Testis (tissue), 3 donors: ENCODE results near the gene WDR74. TPM values are rescaled to one million over a fixed set of nuclear protein-coding genes. Genes with fewer than 3 reads are reported as not detected.
"Not testable (repeated sequence)": the region's sequence is repeated elsewhere in the genome, so short reads cannot be mapped to it uniquely, and the experiment has no call there.

Experiments
- DNase-seq: peaks from one replicate; pipeline ENCODE4 v3.0.0-alpha.2; 2019
- H3K27ac ChIP-seq, 2 donors: fragments of 200-600 bp; sonication (generic); one replicate each; pipeline ENCODE4 v1.5.1; 2019
- H3K27me3 ChIP-seq: fragments of 200-600 bp; sonication (generic); one replicate; pipeline ENCODE4 v1.5.1; 2019
- H3K36me3 ChIP-seq: fragments of 200-600 bp; sonication (generic); one replicate; pipeline ENCODE4 v1.5.1; 2017; ENCODE audit warnings: low read depth; ENCODE audit errors: missing control alignments
- H3K4me1 ChIP-seq: fragments of 200-600 bp; sonication (generic); one replicate; pipeline ENCODE4 v1.5.1; 2019
- H3K4me3 ChIP-seq, 2 donors: fragments of 200-600 bp; sonication (generic); one replicate each; pipeline ENCODE4 v1.5.1; 2017 to 2019
- H3K9me3 ChIP-seq: fragments of 200-600 bp; sonication (generic); one replicate; pipeline ENCODE4 v1.5.1; 2017
- CTCF ChIP-seq, 3 experiments: fragments of 450-650 bp in 2 of 3; fragments of 200-600 bp in 1 of 3; sonication (generic) in 1 of 3; IDR thresholded peaks; one replicate each; pipeline ENCODE4 v1.5.1; 2016 to 2019; ENCODE audit warnings: antibody characterized with exemption in 3 of 3, mild to moderate bottlenecking in 2 of 3, moderate library complexity in 1 of 3
- POLR2A ChIP-seq: fragments of 450-650 bp; IDR thresholded peaks from one replicate; pipeline ENCODE4 v1.6.1; 2017; ENCODE audit warnings: antibody characterized with exemption, mild to moderate bottlenecking, moderate library complexity
- WGBS, 2 donors: methylation state at CpG; one replicate each; pipeline ENCODE4 v1.1.5; 2018; 5-methylcytosine and 5-hydroxymethylcytosine counted together
- intact Hi-C: fragments of 100-400 bp; cut with DNase I; formaldehyde crosslinking; loops from one replicate; pipeline ENCODE4 v1.15.1; 2023; ENCODE audit warnings: low total_unique reads
- polyA plus RNA-seq: library from polyadenylated mRNA; stranded (reverse); fragments of 350-450 nt; fragmentation: Illumina TruSeq; extraction: RNeasy Lipid Tissue Mini Kit (QIAGEN cat#74804); gene quantifications from one replicate; pipeline ENCODE4 v1.2.3, GENCODE V29; 2014; ENCODE audit warnings: low read depth, low replicate concordance; ENCODE audit not compliant: insufficient read depth
- total RNA-seq, 2 donors: library from RNA; depleted of rRNA; stranded (reverse); fragments of >200 nt; gene quantifications; one replicate each; pipeline ENCODE4 v1.2.3, GENCODE V29; 2016

WDR74 gene
- total and polyA plus RNA-seq, 3 donors from 2014 or later: 33.4 to 46.7 (median 39.0) TPM

DNA sequence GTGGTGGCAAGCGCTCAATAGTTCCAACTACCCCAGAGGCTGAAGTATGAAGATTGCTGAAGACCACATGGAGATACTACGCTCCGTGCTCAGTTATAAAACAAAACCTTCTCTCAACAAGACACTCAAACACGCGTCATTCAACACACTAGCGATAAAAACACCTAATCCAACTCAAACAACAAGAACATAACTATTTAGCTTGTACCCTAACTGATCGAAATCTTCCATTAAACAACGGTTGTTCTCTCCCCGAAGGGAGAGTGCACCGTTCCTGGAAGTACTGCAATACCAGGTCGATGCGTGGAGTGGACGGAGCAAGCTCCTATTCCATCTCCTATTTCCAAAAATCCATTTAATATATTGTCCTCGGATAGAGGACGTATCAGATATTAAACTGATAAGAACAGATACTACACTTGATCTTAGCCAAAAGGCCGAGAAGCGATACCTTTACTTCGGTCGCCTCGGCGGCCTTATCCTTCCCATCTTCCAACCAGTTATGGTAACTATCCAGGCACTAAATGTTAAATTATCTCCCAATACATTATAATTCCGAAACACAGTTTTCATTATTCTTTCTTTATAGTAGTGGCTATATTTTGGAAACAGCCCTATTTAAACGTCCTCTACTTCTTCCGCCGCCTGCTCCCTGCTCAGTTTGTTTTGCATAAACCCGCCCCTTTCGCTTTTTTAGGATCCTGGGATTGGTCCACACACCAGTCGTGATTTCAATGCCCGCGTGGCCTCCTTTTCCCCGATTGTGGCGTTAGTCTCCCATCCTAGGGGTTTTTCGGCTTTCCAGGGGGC lies 2.2 kb upstream of the WDR74 start:
- peak; percentile 93 for TF ChIP-seq POLR2A
- no peak for TF ChIP-seq CTCF (IDR thresholded peaks at IDR 0.05)
- H3K27me3 ChIP-seq: no peaks in the 10 kb centered on the region
- peaks cover 8% of the 10 kb centered on the region for H3K4me1 ChIP-seq
- intact Hi-C loops: no loop called here
- peak; percentile 93 for DNase-seq
- peak overlapping the region; percentile 98 to 99 for H3K27ac ChIP-seq
- WGBS, 2 donors: 0% methylated on average over 33 of the region's 33 CpGs
- peak overlapping the region; percentile 75 to 90 for H3K4me3 ChIP-seq
- no peaks in the 10 kb centered on the region for H3K36me3 ChIP-seq
- H3K9me3 ChIP-seq: no peaks in the 10 kb centered on the region

DNA sequence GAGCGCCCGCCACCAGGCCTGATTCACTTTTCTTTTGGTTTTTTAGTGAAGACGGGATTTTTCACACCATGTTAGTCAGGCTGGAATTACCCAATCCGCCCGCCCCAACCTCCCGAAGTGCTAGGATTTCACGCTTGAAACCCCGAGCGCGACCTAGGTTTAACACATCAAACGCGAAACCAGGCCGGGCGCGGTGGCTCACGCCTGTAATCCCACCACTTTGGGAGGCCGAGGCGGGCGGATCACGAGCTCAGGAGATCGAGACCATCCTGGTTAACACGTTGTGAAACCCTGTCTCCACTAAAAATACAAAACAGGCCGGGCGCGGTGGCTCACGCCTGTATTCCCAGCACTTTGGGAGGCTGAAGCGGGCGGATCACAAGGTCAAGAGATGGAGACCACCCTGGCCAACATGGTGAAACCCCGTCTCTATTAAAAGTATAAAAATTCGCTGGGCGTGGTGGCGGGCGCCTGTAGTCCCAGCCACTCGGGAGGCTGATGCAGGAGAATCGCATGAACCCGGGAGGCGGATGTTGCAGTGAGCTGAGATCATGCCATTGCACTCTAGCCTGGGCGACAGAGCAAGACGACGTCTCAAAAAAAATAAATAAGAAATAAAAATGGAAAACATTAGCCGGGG lies 1.5 kb upstream of the WDR74 start:
- Histone ChIP-seq H3K4me3 (peak overlapping the region; percentile 75 to 90), H3K27ac (peak overlapping the region; percentile 98 to 99)
- H3K4me1 ChIP-seq, H3K27me3 ChIP-seq, H3K9me3 ChIP-seq, intact Hi-C loops, H3K36me3 ChIP-seq: not testable (repeated sequence)
- peak; percentile 75 for DNase-seq
- 0 to 1% methylated on average over 40 to 41 of the region's 41 CpGs for WGBS, 2 donors

DNA sequence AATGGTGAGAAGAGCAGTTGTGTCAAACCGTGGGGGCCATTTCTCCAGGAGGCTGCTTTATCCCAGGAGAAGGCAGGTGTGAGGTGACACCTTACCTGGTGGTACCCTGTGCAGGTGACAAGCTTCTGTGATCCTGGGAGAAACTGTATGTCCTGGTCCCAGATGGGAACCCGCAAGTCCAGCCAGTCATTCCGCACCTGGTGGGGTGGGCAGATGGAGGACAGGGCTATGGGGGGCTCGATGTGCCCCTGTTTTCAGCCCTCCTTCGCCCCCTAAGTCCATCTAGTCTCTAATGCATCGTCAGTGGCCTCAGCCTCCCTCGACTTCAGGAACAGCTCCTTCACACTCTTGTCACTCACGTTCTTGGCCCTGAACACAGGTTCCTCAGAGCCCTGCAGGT lies 4.1 kb downstream of the WDR74 start:
- no peak overlapping the region for H3K27ac ChIP-seq
- TF ChIP-seq POLR2A (no peak), CTCF (IDR thresholded peaks at IDR 0.05) (no peak)
- 77 to 92% methylated on average over 8 of the region's 8 CpGs for WGBS, 2 donors
- H3K36me3 ChIP-seq: no peaks in the 10 kb centered on the region
- no peaks in the 10 kb centered on the region for H3K9me3 ChIP-seq
- no peak for DNase-seq
- no peaks in the 10 kb centered on the region for H3K27me3 ChIP-seq
- H3K4me1 ChIP-seq: peaks cover 10% of the 10 kb centered on the region
- intact Hi-C loops: no loop called here
- no peak overlapping the region for H3K4me3 ChIP-seq

DNA sequence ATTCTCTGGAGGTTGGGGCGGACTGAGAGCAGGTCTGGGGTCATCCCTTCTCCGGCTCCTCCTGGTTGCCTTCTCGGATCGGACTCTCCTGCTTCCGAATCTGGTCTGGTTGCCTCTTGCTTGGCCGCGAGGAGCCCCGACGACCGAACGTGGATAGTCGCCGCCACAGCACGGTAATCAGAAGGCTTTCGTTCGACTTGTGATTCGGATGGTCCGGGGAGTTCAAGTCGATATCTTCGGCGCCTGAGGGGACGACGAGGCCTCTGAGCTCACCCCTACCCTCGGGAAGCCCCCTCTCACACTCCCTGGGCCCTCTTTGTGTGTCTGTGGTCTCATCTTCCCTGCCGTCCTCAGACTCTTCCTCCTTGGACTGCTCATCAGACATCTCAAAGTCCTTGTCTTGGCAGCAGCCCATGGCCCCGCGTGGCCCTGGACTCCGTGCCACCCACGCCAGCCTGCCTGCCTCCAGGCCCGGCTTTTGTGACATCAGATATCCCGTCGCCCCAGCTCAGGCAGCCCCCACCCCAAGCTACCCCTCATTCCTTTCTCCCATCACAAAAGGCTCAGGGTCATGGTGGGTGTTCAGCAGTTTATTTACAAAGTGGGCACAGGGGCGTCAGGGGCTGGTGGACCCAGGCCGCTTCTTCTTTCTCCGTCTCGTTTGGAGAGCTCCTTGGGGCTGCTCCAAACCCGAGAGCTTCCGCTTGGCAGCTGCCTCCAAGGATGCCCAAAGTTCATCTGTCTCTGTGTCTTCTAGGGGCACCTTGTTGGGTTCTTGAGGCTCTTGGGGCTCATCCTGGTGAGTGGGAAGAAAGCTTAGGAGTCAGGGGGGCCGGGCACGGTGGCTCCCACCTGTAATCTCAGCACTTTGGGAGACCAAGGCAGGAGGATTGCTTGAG lies 6.8 kb downstream of the WDR74 start, which contains the start of gene TEX54:
Gene TEX54, minus strand, starts transcription at position 506 of the 899 bp plus-strand sequence.
- peak within 1 kb of the TSS; percentile 93 to 97 for H3K27ac ChIP-seq
- H3K9me3 ChIP-seq: no peaks in the 10 kb centered on the region
- WGBS, 2 donors: 7 to 8% methylated on average over 35 to 40 of the region's 40 CpGs
- peak; percentile 61 for DNase-seq
- intact Hi-C loops: no loop called here
- H3K27me3 ChIP-seq: no peaks in the 10 kb centered on the region
- peak within 1 kb of the TSS; percentile 99 for H3K4me3 ChIP-seq
- H3K4me1 ChIP-seq: peaks cover 10% of the 10 kb centered on the region
- TF ChIP-seq POLR2A (no peak), CTCF (IDR thresholded peaks at IDR 0.05) (no peak)
- H3K36me3 ChIP-seq: no peaks in the 10 kb centered on the region
